ENCODE data around the gene TRPM3.

Gene TRPM3

DNA sequence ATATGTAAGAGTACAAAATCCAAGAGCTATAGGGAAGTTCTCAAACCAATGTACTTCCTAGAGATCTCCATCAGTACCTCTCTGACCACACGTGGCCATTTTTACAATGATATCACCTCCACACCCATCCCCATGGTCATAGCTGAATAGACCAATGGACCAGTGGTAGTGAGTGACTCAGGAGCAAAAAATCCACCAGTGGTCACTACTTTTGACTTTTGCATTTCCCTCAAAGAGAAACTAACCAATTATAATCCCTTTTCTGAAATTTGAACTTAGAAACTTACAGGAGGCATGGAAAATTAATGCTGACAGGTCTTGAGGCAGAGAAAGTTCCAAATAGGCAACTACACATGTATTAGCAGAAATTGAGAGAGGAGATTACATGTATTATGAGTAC, 238.4 kb downstream of the TRPM3 start:
- peak; percentile 22 for DNase-seq (ENCODE audit: low read depth)
- TF ChIP-seq, protein P1, sequence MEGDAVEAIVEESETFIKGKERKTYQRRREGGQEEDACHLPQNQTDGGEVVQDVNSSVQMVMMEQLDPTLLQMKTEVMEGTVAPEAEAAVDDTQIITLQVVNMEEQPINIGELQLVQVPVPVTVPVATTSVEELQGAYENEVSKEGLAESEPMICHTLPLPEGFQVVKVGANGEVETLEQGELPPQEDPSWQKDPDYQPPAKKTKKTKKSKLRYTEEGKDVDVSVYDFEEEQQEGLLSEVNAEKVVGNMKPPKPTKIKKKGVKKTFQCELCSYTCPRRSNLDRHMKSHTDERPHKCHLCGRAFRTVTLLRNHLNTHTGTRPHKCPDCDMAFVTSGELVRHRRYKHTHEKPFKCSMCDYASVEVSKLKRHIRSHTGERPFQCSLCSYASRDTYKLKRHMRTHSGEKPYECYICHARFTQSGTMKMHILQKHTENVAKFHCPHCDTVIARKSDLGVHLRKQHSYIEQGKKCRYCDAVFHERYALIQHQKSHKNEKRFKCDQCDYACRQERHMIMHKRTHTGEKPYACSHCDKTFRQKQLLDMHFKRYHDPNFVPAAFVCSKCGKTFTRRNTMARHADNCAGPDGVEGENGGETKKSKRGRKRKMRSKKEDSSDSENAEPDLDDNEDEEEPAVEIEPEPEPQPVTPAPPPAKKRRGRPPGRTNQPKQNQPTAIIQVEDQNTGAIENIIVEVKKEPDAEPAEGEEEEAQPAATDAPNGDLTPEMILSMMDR (IDR thresholded peaks at IDR 0.05; ENCODE audit: low read length, missing control alignments), result no peak
- H3K4me3 ChIP-seq (replicated peaks; ENCODE audit: low read depth, low read length), result no peak overlapping the region

DNA sequence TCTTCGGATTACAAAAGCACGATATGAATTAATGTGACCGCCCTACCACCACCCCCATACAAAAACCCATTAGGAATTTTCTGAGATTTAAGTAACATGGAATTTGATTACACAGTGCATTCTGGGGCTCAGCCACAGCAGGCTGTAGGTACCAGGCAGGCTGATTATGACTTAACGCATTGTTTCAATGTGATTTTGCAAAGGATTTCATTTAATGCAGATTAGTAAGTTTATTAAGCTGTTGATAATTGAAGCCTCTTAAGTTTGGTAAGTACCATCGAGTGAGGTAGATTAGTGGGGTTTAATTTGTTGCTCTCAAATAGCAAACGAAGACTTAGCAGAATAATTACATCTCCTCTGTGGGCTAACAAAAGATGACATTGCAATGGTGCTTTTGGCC, 240.1 kb downstream of the TRPM3 start:
- TF ChIP-seq, protein P1 (IDR thresholded peaks at IDR 0.05; ENCODE audit: low read length, missing control alignments), result no peak
- DNase-seq (ENCODE audit: low read depth), result no peak
- no peak overlapping the region for H3K4me3 ChIP-seq (replicated peaks; ENCODE audit: low read depth, low read length)

DNA sequence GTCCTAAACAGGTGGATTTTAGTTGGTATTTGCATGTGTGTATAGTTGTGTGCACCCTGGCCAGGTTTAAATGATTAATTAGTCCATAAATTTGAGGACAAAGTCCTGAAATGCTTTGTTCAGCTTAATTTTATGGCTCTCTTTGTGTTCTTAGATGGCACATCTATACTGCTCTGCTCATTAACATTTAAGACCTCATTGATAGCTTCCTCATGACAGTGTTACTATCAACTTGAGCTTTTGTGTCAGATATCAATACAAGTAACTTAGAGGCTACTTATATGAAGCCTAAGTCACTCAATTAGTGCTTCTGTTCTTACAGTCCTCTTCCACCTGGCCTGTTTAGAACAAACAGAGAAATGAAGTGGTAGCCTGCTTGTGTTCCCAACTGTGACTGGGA, 240.9 kb downstream of the TRPM3 start:
- TF ChIP-seq, protein P1 (IDR thresholded peaks at IDR 0.05; ENCODE audit: low read length, missing control alignments), result no peak
- no peak for DNase-seq (ENCODE audit: low read depth)
- H3K4me3 ChIP-seq (replicated peaks; ENCODE audit: low read depth, low read length), result no peak overlapping the region

DNA sequence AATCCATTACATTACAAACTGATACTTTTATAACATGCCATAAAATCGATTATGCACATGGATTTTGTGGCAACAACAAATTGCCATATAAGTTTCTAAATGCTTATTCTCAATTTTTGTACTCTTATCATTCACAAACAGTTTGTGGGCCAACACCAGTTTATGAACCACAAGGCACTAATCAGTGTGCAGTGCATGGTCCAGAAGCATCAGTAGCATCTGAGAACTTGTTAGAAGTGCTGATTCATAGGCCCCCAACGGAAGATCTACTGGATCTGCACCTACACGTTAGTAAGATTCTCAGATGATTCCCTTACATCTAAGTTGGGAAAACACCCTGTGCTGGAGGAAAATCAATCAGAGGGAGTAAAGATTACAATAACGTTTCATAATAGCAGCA, 242.8 kb downstream of the TRPM3 start:
- TF ChIP-seq, protein P1 (IDR thresholded peaks at IDR 0.05; ENCODE audit: low read length, missing control alignments), result no peak
- DNase-seq (ENCODE audit: low read depth), result no peak
- H3K4me3 ChIP-seq (replicated peaks; ENCODE audit: low read depth, low read length), result no peak overlapping the region

DNA sequence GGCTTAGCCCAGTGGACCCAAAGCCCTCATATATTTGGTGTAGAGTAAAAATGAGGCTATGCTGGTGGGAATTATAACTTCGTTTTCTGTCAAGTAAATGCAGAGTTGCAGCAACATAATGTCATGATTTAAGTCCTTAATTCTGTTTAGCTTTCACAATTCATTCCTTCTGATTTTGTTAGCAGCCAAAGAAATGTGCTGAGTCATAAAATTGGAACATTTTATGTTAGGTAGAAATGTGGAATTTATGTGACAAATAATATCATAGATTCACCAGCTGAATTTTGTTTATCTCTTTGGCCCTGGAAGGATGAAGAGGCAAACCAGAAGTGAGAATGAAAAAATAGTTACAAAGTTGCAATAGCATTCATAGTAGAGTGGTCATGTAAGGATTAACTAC, 247.0 kb downstream of the TRPM3 start:
- no peak overlapping the region for H3K4me3 ChIP-seq (replicated peaks; ENCODE audit: low read depth, low read length)
- TF ChIP-seq, protein P1 (IDR thresholded peaks at IDR 0.05; ENCODE audit: low read length, missing control alignments), result no peak
- DNase-seq (ENCODE audit: low read depth), result peak; percentile 44

DNA sequence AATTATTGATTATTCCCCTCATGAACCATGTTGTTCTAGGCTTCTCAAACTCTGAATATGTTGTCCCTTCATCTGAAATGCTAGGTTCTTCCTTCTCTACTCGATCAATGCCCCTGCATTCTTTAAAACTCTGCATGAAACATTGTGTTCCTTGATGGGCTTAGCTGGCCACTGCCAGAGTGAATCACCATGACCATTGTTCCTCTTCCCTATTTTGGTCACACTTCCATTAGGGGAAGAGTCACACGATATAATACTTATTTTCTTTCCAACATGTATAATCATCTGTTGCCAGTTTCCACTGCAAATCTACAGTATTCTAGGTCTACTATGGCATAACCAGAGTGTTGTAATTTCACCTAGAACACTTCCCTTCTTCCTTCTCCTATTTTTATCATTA, 247.9 kb downstream of the TRPM3 start:
- TF ChIP-seq, protein P1 (IDR thresholded peaks at IDR 0.05; ENCODE audit: low read length, missing control alignments), result no peak
- no peak overlapping the region for H3K4me3 ChIP-seq (replicated peaks; ENCODE audit: low read depth, low read length)
- DNase-seq (ENCODE audit: low read depth), result peak; percentile 27
